Spleen (tissue), 7 donors: ENCODE results near the gene FZD4.

Experiments used
- POLR2A ChIP-seq, 3 donors: fragments of 450-650 bp; IDR thresholded peaks; one replicate each; pipeline ENCODE4 v1.5.1; 2017; ENCODE audit warnings: antibody characterized with exemption in 3 of 3, mild to moderate bottlenecking in 1 of 3
- TF ChIP-seq, protein P1 (sequence below), 11 experiments: fragments of 200-600 bp in 7 of 11; fragments of 450-650 bp in 4 of 11; sonication (generic) in 4 of 11; IDR thresholded peaks in 8 of 11; conservative IDR thresholded peaks in 3 of 11; 1 replicate in 7 of 11; 2 replicates in 4 of 11; pipeline versions ENCODE4 v1.4.0 to v1.8.0; 2016 to 2021; ENCODE audit warnings: antibody characterized with exemption in 11 of 11, inconsistent platforms in 4 of 11, mild to moderate bottlenecking in 1 of 11
- donor health status: DM: no; HTN: no; CAD: no; lungs with moderate emphysema.
- donor health status: DM: no; HTN: no; CAD: no.
- donor health status: DM: no; HTN: no; CAD: no.

DNA sequence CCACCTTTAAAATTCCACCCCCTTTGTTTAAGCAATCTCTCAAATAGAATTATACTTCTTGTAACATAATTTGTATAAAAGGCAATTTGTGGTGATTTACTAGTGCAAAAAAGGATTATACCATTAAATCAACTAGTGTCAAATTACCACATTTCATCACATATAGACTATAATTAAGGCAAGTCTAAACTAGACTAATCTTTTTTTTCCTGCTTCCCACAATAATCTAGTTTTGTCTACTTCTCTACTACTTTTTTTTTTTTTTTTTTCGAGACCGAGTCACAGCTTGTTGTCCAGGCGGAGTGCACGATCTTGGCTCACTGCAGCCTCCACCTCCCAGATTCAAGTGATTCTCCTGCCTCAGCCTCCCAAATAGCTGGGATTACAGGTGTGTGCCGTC is 36.1 kb upstream of the FZD4 start:
- TF ChIP-seq, protein P1, sequence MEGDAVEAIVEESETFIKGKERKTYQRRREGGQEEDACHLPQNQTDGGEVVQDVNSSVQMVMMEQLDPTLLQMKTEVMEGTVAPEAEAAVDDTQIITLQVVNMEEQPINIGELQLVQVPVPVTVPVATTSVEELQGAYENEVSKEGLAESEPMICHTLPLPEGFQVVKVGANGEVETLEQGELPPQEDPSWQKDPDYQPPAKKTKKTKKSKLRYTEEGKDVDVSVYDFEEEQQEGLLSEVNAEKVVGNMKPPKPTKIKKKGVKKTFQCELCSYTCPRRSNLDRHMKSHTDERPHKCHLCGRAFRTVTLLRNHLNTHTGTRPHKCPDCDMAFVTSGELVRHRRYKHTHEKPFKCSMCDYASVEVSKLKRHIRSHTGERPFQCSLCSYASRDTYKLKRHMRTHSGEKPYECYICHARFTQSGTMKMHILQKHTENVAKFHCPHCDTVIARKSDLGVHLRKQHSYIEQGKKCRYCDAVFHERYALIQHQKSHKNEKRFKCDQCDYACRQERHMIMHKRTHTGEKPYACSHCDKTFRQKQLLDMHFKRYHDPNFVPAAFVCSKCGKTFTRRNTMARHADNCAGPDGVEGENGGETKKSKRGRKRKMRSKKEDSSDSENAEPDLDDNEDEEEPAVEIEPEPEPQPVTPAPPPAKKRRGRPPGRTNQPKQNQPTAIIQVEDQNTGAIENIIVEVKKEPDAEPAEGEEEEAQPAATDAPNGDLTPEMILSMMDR (IDR thresholded peaks at IDR 0.05 in 8 of 11, conservative IDR thresholded peaks at IDR 0.05 in 3 of 11) = no peak
- no peak for TF ChIP-seq POLR2A (IDR thresholded peaks at IDR 0.05)
